ENCODE measurements around the gene PSMG2.

DNA sequence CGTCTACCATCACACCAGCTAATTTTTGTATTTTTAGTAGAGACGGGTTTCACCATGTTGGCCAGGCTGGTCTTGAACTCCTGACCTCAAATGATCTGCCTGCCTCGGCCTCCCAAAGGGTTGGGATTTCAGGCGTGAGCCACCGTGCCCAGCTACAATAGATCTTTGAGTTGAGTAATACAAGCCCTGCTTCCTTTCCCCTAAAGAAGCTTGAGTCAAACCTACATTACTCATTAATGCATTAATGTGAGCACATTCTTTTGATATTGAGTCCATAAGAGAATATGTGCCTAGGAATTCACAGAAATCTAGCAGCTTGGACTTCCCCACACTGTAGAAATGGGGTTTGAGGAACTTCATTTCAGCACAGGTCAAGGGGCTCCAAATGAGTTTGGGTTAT is 39.6 kb downstream of the PSMG2 start:
- no peak for TF ChIP-seq EZH2 (IDR thresholded peaks at IDR 0.05)
- TF ChIP-seq, protein P1, sequence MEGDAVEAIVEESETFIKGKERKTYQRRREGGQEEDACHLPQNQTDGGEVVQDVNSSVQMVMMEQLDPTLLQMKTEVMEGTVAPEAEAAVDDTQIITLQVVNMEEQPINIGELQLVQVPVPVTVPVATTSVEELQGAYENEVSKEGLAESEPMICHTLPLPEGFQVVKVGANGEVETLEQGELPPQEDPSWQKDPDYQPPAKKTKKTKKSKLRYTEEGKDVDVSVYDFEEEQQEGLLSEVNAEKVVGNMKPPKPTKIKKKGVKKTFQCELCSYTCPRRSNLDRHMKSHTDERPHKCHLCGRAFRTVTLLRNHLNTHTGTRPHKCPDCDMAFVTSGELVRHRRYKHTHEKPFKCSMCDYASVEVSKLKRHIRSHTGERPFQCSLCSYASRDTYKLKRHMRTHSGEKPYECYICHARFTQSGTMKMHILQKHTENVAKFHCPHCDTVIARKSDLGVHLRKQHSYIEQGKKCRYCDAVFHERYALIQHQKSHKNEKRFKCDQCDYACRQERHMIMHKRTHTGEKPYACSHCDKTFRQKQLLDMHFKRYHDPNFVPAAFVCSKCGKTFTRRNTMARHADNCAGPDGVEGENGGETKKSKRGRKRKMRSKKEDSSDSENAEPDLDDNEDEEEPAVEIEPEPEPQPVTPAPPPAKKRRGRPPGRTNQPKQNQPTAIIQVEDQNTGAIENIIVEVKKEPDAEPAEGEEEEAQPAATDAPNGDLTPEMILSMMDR (IDR thresholded peaks at IDR 0.05) = no peak

All from neural progenitor cell (in vitro differentiated cells).